ENCODE data around the gene SSC4D. TPM values are rescaled to one million over a fixed set of nuclear protein-coding genes. Genes with fewer than 3 reads are reported as not detected.

The SSC4D gene
- total RNA-seq, 1 donor from 2014 or later, result 6.0 TPM

DNA sequence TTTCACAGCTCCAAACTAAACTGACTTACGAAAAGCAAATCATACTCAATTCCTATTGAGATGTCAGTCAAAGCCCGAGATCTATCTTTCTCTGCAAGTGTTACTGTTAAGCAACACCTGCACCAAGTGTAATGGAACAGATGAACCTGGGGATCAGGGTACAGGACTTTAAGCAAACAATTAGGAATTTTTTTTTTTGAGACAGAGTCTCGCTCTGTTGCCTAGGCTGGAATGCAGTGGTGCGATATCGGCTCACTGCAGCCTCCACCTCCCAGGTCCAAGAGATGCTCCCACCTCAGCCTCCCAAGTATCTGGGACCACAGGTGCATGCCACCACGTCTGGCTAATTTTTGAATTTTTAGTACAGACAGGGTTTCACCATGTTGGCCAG, 65.6 kb downstream of the SSC4D start:
- no peak for DNase-seq (ENCODE audit: low read depth)
- Histone ChIP-seq H3K9ac (ENCODE audit: low read length) (no peak overlapping the region), H3K4me1 (ENCODE audit: insufficient read depth, low read length) (peaks cover 29% of the 10 kb centered on the region), H4K20me1 (ENCODE audit: insufficient read depth, low read length) (peaks cover 97% of the 10 kb centered on the region), H3K4me3 (ENCODE audit: insufficient read depth, low read depth, low read length) (no peak overlapping the region), H3K27me3 (ENCODE audit: insufficient read depth, low read length) (no peaks in the 10 kb centered on the region), H3K9me3 (ENCODE audit: insufficient read depth, low read depth, low read length) (no peaks in the 10 kb centered on the region), H2AFZ (ENCODE audit: low read depth, low read length) (no peak overlapping the region), H3K36me3 (ENCODE audit: insufficient read depth, low read length) (peaks cover 54% of the 10 kb centered on the region), H3K4me2 (ENCODE audit: low read length) (peak overlapping the region; percentile 24), H3K79me2 (ENCODE audit: insufficient read depth, low read length) (peaks cover 100% of the 10 kb centered on the region), H3K27ac (ENCODE audit: low read depth, low read length) (peak overlapping the region; percentile 34)
- H3K4me1 Mint-ChIP-seq (ENCODE audit: low read depth, unreplicated experiment), result peaks cover 56% of the 10 kb centered on the region
- H3K4me3 Mint-ChIP-seq (ENCODE audit: unreplicated experiment), result no peak overlapping the region
- FAIRE-seq, result no peak
- H3K36me3 Mint-ChIP-seq (ENCODE audit: low read depth, unreplicated experiment), result peaks cover 46% of the 10 kb centered on the region
- no peaks in the 10 kb centered on the region for H3K27me3 Mint-ChIP-seq (ENCODE audit: low read depth, unreplicated experiment)
- H3K9me3 Mint-ChIP-seq (ENCODE audit: unreplicated experiment), result no peaks in the 10 kb centered on the region
- no peak overlapping the region for H3K27ac Mint-ChIP-seq (ENCODE audit: unreplicated experiment)
- TF ChIP-seq EZH2 (IDR thresholded peaks at IDR 0.05; ENCODE audit: insufficient read depth, low read length), result no peak

DNA sequence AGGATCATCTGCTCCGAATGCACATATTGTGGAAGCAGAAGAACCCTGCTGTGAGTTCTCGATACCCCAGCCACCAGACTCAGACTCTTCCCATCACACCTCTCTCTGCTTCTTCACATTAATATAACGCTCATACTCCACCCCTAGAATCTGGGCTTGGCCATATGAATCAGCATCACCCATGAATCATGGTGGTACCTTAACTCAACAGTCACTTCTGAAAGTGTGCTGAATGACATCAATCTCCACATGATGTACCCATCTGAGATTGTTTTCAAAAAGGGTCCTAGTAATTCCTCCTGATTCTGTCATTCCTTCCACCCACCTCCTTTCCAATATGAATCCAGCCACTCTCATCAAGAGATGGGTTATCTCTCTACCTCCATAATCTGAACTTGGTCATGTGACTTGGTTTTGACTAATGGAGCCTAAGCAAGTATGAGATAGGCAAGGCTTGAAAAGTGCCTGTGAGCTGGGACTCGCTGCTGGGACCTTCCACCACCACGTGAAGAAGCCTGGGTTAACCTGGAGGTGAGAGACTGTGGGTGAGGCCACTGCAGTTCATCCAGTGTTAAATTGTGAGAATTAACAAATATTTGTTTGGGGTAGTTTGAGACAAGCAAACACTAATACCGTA, 66.1 kb downstream of the SSC4D start:
- Histone ChIP-seq H3K9ac (ENCODE audit: low read length) (no peak overlapping the region), H3K4me2 (ENCODE audit: low read length) (peak overlapping the region; percentile 24), H4K20me1 (ENCODE audit: insufficient read depth, low read length) (peaks cover 97% of the 10 kb centered on the region), H3K79me2 (ENCODE audit: insufficient read depth, low read length) (peaks cover 100% of the 10 kb centered on the region), H3K4me1 (ENCODE audit: insufficient read depth, low read length) (peaks cover 33% of the 10 kb centered on the region), H3K27ac (ENCODE audit: low read depth, low read length) (peak overlapping the region; percentile 34), H3K9me3 (ENCODE audit: insufficient read depth, low read depth, low read length) (no peaks in the 10 kb centered on the region), H3K27me3 (ENCODE audit: insufficient read depth, low read length) (no peaks in the 10 kb centered on the region), H3K36me3 (ENCODE audit: insufficient read depth, low read length) (peaks cover 54% of the 10 kb centered on the region), H3K4me3 (ENCODE audit: insufficient read depth, low read depth, low read length) (no peak overlapping the region), H2AFZ (ENCODE audit: low read depth, low read length) (no peak overlapping the region)
- no peak overlapping the region for H3K4me3 Mint-ChIP-seq (ENCODE audit: unreplicated experiment)
- peaks cover 48% of the 10 kb centered on the region for H3K36me3 Mint-ChIP-seq (ENCODE audit: low read depth, unreplicated experiment)
- TF ChIP-seq, protein P1, sequence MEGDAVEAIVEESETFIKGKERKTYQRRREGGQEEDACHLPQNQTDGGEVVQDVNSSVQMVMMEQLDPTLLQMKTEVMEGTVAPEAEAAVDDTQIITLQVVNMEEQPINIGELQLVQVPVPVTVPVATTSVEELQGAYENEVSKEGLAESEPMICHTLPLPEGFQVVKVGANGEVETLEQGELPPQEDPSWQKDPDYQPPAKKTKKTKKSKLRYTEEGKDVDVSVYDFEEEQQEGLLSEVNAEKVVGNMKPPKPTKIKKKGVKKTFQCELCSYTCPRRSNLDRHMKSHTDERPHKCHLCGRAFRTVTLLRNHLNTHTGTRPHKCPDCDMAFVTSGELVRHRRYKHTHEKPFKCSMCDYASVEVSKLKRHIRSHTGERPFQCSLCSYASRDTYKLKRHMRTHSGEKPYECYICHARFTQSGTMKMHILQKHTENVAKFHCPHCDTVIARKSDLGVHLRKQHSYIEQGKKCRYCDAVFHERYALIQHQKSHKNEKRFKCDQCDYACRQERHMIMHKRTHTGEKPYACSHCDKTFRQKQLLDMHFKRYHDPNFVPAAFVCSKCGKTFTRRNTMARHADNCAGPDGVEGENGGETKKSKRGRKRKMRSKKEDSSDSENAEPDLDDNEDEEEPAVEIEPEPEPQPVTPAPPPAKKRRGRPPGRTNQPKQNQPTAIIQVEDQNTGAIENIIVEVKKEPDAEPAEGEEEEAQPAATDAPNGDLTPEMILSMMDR (IDR thresholded peaks at IDR 0.05; ENCODE audit: insufficient read depth, low read depth, low read length), result no peak
- no peak for TF ChIP-seq EZH2 (IDR thresholded peaks at IDR 0.05; ENCODE audit: insufficient read depth, low read length)
- H3K4me1 Mint-ChIP-seq (ENCODE audit: low read depth, unreplicated experiment), result peaks cover 59% of the 10 kb centered on the region
- DNase-seq (ENCODE audit: low read depth) (no peak), FAIRE-seq (no peak)
- no peaks in the 10 kb centered on the region for H3K27me3 Mint-ChIP-seq (ENCODE audit: low read depth, unreplicated experiment)
- H3K27ac Mint-ChIP-seq (ENCODE audit: unreplicated experiment), result no peak overlapping the region
- H3K9me3 Mint-ChIP-seq (ENCODE audit: unreplicated experiment), result no peaks in the 10 kb centered on the region

DNA sequence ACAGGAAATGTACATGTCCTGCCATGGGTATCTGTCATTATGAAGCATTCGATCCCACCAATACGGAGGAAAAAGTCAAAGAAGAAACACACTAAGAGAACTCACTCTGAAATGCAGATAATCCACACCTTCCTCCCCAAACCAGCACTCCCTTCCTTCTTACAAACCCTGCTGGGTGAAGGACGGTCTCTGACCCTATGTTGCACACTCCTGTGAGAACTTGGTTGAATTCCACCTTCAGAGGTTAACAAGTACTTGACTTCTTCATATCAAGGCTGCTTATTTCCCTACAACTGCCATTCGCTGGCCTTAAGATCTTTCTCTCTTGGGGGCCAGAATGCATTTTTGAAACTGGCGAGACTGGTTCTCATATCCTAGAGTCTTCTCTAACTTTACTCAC, 67.3 kb downstream of the SSC4D start:
- FAIRE-seq (no peak), DNase-seq (ENCODE audit: low read depth) (no peak)
- Mint-ChIP-seq H3K27me3 (ENCODE audit: low read depth, unreplicated experiment) (no peaks in the 10 kb centered on the region), H3K36me3 (ENCODE audit: low read depth, unreplicated experiment) (peaks cover 48% of the 10 kb centered on the region), H3K4me3 (ENCODE audit: unreplicated experiment) (no peak overlapping the region), H3K4me1 (ENCODE audit: low read depth, unreplicated experiment) (peaks cover 58% of the 10 kb centered on the region), H3K9me3 (ENCODE audit: unreplicated experiment) (no peaks in the 10 kb centered on the region), H3K27ac (ENCODE audit: unreplicated experiment) (no peak overlapping the region)
- TF ChIP-seq, protein P1 (IDR thresholded peaks at IDR 0.05; ENCODE audit: insufficient read depth, low read depth, low read length), result no peak
- no peak for TF ChIP-seq EZH2 (IDR thresholded peaks at IDR 0.05; ENCODE audit: insufficient read depth, low read length)
- Histone ChIP-seq H3K4me2 (ENCODE audit: low read length) (no peak overlapping the region), H3K4me1 (ENCODE audit: insufficient read depth, low read length) (peaks cover 41% of the 10 kb centered on the region), H4K20me1 (ENCODE audit: insufficient read depth, low read length) (peaks cover 97% of the 10 kb centered on the region), H2AFZ (ENCODE audit: low read depth, low read length) (no peak overlapping the region), H3K36me3 (ENCODE audit: insufficient read depth, low read length) (peaks cover 47% of the 10 kb centered on the region), H3K79me2 (ENCODE audit: insufficient read depth, low read length) (peaks cover 100% of the 10 kb centered on the region), H3K27me3 (ENCODE audit: insufficient read depth, low read length) (no peaks in the 10 kb centered on the region), H3K27ac (ENCODE audit: low read depth, low read length) (no peak overlapping the region), H3K4me3 (ENCODE audit: insufficient read depth, low read depth, low read length) (no peak overlapping the region), H3K9ac (ENCODE audit: low read length) (no peak overlapping the region), H3K9me3 (ENCODE audit: insufficient read depth, low read depth, low read length) (no peaks in the 10 kb centered on the region)
